Adrenal gland (tissue), 12 donors: ENCODE results near the gene IBSP. TPM values are rescaled to one million over a fixed set of nuclear protein-coding genes. Genes with fewer than 3 reads are reported as not detected.

Experiments
- DNase-seq, 7 donors: peaks; one replicate each; pipeline ENCODE4 v3.0.0-alpha.2; 2019 to 2020
- H3K27ac ChIP-seq, 5 donors: fragments of 200-600 bp; sonication (generic) in 4 of 5; 1 replicate in 3 of 5; 2 replicates in 2 of 5; pipeline versions ENCODE4 v1.5.1 to v1.8.0; 2016 to 2020; ENCODE audit warnings: mild to moderate bottlenecking in 1 of 5
- H3K27me3 ChIP-seq: fragments of 200-600 bp; 2 replicates; pipeline ENCODE4 v1.8.0; 2021
- H3K36me3 ChIP-seq, 2 donors: fragments of 200-600 bp; replicated peaks in 1 of 2; 1 replicate in 1 of 2; 2 replicates in 1 of 2; pipeline versions ENCODE4 v1.5.1 to v1.8.0; 2018 to 2022
- H3K4me1 ChIP-seq, 2 donors: fragments of 200-600 bp; replicated peaks in 1 of 2; 1 replicate in 1 of 2; 2 replicates in 1 of 2; pipeline versions ENCODE4 v1.5.1 to v1.8.0; 2018 to 2021
- H3K4me3 ChIP-seq, 4 donors: fragments of 200-600 bp; sonication (generic) in 3 of 4; one replicate each; pipeline ENCODE4 v1.5.1; 2016 to 2018
- H3K9me3 ChIP-seq, 3 donors: fragments of 200-600 bp; sonication (generic) in 1 of 3; replicated peaks in 1 of 3; 1 replicate in 2 of 3; 2 replicates in 1 of 3; pipeline versions ENCODE4 v1.5.1 to v1.8.0; 2016 to 2021
- POLR2A ChIP-seq, 2 donors: fragments of 450-650 bp; IDR thresholded peaks; one replicate each; pipeline ENCODE4 v1.6.1; 2017; ENCODE audit warnings: antibody characterized with exemption in 2 of 2, mild to moderate bottlenecking in 2 of 2, moderate library complexity in 1 of 2
- WGBS, 4 donors: extraction: QIAGEN DNeasy Blood & Tissue Kit in 2 of 4; methylation state at CpG; one replicate each; pipeline versions ENCODE4 v1.1.5 to v1.1.7; 2013 to 2017; 5-methylcytosine and 5-hydroxymethylcytosine counted together
- intact Hi-C, 2 donors: fragments of 100-400 bp; cut with DNase I; formaldehyde crosslinking; loops; one replicate each; pipeline versions ENCODE4 v1.14.1 to v1.15.0; 2022 to 2023
- polyA plus RNA-seq, 3 donors: library from polyadenylated mRNA; stranded (reverse); fragments of 200-250 nt in 2 of 3; fragments of 350-450 nt in 1 of 3; fragmentation: Illumina TruSeq in 1 of 3; extraction: RNeasy Lipid Tissue Mini Kit (QIAGEN cat#74804) in 1 of 3; gene quantifications; one replicate each; pipeline ENCODE4 v1.2.3, GENCODE V29; 2013 to 2014
- total RNA-seq, 9 donors: library from RNA; depleted of rRNA in 4 of 9; stranded (reverse); fragments of >200 nt in 4 of 9; fragments of 120-200 nt in 1 of 9; fragmentation: NEBNext Ultra II Directional in 1 of 9; extraction: Animal tissue kit (Norgen Biotek cat#: 25700) in 1 of 9; gene quantifications; one replicate each; pipeline versions ENCODE4 v1.1.0 to v1.2.4, GENCODE V29; 2013 to 2023
- TF ChIP-seq, protein P1 (sequence below), 6 experiments: fragments of 450-650 bp in 4 of 6; fragments of 200-600 bp in 2 of 6; sonication (generic) in 1 of 6; IDR thresholded peaks; 1 replicate in 5 of 6; 2 replicates in 1 of 6; pipeline versions ENCODE4 v1.5.1 to v1.8.0; 2016 to 2021; ENCODE audit warnings: antibody characterized with exemption in 6 of 6, mild to moderate bottlenecking in 2 of 6, moderate library complexity in 1 of 6
- donor health status: healthy with polysubstance abuse.
- donor health status: Bipolar disorder and iron deficiency.
- donor health status: DM: yes; HTN: yes; CAD: no.
- donor health status: DM: no; HTN: no; CAD: no.
- donor health status: DM: no; HTN: no; CAD: no.
- donor health status: DM: yes; HTN: yes; CAD: no.

The IBSP gene
- total and polyA plus RNA-seq, 12 donors, result not detected

DNA sequence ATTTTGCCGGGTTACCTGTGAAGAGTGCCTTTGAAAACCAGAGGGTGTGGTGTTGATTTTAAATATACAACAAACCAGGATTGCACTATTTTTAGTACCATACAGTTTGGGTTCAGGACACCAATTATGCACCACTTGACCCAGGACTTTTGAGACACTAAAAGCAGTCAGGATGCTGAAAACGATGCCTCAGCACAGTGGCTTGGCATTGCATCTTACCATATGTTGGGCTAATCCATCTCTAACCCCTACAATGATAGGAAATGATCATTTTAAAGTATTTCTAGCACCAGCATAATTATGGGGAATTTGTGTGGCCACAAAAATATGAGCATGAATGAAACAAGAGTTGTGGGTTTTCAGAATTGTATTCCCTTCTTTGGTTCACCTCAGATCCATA lies 4.1 kb downstream of the IBSP start:
- Histone ChIP-seq H3K27me3 (no peaks in the 10 kb centered on the region), H3K4me3 (no peak overlapping the region), H3K36me3 (no peaks in the 10 kb centered on the region), H3K27ac (no peak overlapping the region), H3K9me3 (no peaks in the 10 kb centered on the region), H3K4me1 (no peaks in the 10 kb centered on the region)
- TF ChIP-seq, protein P1, sequence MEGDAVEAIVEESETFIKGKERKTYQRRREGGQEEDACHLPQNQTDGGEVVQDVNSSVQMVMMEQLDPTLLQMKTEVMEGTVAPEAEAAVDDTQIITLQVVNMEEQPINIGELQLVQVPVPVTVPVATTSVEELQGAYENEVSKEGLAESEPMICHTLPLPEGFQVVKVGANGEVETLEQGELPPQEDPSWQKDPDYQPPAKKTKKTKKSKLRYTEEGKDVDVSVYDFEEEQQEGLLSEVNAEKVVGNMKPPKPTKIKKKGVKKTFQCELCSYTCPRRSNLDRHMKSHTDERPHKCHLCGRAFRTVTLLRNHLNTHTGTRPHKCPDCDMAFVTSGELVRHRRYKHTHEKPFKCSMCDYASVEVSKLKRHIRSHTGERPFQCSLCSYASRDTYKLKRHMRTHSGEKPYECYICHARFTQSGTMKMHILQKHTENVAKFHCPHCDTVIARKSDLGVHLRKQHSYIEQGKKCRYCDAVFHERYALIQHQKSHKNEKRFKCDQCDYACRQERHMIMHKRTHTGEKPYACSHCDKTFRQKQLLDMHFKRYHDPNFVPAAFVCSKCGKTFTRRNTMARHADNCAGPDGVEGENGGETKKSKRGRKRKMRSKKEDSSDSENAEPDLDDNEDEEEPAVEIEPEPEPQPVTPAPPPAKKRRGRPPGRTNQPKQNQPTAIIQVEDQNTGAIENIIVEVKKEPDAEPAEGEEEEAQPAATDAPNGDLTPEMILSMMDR (IDR thresholded peaks at IDR 0.05), result no peak
- no peak for TF ChIP-seq POLR2A (IDR thresholded peaks at IDR 0.05)
- WGBS, 4 donors, result 72 to 86% (median 81%) methylated on average over 2 of the region's 2 CpGs
- intact Hi-C loops, result no loop called here
- no peak for DNase-seq

DNA sequence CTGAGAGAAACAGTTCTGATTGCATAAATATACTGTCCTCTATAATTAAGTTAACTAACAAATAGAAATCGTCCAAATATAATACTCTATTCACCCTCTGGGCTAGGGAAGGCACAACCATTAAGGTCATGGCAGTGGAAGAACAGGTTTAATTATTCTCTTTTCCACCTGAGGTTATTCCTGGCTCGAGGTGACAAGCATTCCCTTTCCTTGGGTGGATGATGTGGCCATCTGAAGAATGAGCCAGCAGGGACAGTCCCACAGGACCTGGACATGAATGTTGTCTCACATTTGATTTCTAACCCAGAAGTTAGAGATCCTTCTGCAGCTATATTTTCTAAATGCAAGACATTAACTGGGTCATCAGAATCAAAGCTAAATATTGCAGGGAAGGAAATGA lies 5.5 kb downstream of the IBSP start:
- no peak overlapping the region for H3K4me3 ChIP-seq
- H3K4me1 ChIP-seq, result no peaks in the 10 kb centered on the region
- no peaks in the 10 kb centered on the region for H3K9me3 ChIP-seq
- 55 to 73% (median 58%) methylated on average over 2 of the region's 2 CpGs for WGBS, 4 donors
- no peaks in the 10 kb centered on the region for H3K36me3 ChIP-seq
- intact Hi-C loops, result no loop called here
- DNase-seq, result no peak
- TF ChIP-seq, protein P1 (IDR thresholded peaks at IDR 0.05), result no peak
- no peak for TF ChIP-seq POLR2A (IDR thresholded peaks at IDR 0.05)
- no peak overlapping the region for H3K27ac ChIP-seq
- no peaks in the 10 kb centered on the region for H3K27me3 ChIP-seq

DNA sequence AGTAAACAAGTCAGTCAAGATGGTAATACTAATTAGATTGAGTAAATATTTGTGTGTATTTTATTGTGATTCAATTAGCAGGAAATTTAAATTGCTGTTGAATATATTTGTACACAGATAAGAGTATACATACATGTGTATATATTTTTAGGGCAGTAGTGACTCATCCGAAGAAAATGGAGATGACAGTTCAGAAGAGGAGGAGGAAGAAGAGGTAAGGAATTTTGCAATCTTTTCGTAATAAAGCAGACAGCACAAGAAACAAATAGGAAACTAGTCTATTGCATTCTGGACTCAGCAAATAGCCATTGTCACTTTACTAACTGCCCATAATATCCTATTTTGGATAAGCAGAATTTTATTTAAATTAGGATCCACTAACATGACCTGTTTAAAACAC lies 6.6 kb downstream of the IBSP start:
- intact Hi-C loops, result no loop called here
- DNase-seq, result no peak
- H3K9me3 ChIP-seq, result no peaks in the 10 kb centered on the region
- WGBS, 4 donors, result 43 to 62% (median 51%) methylated on average over 2 of the region's 2 CpGs
- no peaks in the 10 kb centered on the region for H3K36me3 ChIP-seq
- H3K27ac ChIP-seq, result no peak overlapping the region
- no peak overlapping the region for H3K4me3 ChIP-seq
- no peak for TF ChIP-seq POLR2A (IDR thresholded peaks at IDR 0.05)
- TF ChIP-seq, protein P1 (IDR thresholded peaks at IDR 0.05), result no peak
- no peaks in the 10 kb centered on the region for H3K4me1 ChIP-seq
- no peaks in the 10 kb centered on the region for H3K27me3 ChIP-seq

DNA sequence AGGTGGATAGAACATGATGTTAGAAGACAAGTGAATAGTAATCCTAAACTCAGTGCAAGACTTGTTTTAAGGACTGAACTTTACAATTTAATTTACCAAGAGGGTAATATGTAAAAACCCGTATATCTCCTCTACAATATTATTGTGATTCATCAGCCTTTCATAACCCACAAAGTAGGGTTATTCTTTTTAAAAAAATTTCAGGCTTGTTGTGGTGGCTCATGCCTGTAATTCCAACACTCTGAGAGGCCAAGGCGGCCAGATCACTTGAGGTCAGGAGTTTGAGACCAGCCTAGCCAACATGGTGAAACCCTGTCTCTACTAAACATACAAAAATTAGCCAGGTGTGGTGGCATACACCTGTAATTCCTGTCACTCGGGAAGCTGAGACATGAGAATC lies 7.2 kb downstream of the IBSP start:
- Histone ChIP-seq H3K36me3 (no peaks in the 10 kb centered on the region), H3K9me3 (no peaks in the 10 kb centered on the region), H3K4me3 (no peak overlapping the region), H3K27me3 (no peaks in the 10 kb centered on the region), H3K4me1 (no peaks in the 10 kb centered on the region), H3K27ac (no peak overlapping the region)
- DNase-seq, result no peak
- TF ChIP-seq POLR2A (IDR thresholded peaks at IDR 0.05), result no peak
- TF ChIP-seq, protein P1 (IDR thresholded peaks at IDR 0.05), result no peak
- intact Hi-C loops, result no loop called here
- 82 to 91% (median 89%) methylated on average over 3 of the region's 3 CpGs for WGBS, 4 donors
